GM19043 (cell line): ENCODE results near the gene ZNF138.
"Not testable (repeated sequence)": the region's sequence is repeated elsewhere in the genome, so short reads cannot be mapped to it uniquely, and the experiment has no call there.

Source experiments
- ATAC-seq: cut with Tn5 transposase; IDR thresholded peaks from one replicate; pipeline ENCODE4 v1.9.1; 2021; ENCODE audit warnings: low read depth; ENCODE audit not compliant: unreplicated experiment

ZNF138 gene

DNA sequence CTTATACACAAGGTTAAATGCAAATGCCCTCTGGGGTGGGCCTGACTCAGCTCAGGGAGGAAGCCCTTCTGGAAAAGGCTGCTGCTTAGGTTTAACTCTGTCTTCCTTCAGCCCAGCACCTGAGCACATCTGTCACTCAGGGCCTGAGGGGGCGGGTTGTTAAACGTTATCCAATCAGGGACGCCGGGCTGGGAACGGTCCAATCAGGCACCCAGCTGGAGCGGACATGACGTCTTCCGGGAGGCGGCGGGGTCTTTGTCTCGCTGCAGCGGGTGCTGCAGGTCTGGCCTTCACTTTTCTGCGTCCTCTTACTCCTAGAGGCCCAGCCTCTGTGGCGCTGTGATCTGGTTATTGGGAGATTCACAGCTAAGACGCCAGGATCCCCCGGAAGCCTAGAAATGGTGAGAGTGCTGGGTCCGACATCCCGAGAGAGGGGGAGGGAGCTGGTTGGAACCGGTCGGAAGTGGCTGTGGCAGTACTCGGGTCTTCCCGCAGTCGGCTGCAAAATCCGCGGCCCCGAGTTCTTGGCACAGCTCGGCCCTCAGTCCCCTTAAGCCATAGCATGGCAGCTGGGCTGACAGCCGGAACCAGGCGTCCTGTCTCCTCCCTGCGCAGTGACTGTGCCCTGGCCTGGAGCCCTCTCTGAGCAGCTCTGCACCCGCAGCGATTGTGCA is at the start of gene ZNF138:
Gene ZNF138 (plus strand): TSS at position 258 of the 674 bp plus-strand sequence. CDS start 141 bp downstream, at position 399.
- ATAC-seq: peak; percentile 100

DNA sequence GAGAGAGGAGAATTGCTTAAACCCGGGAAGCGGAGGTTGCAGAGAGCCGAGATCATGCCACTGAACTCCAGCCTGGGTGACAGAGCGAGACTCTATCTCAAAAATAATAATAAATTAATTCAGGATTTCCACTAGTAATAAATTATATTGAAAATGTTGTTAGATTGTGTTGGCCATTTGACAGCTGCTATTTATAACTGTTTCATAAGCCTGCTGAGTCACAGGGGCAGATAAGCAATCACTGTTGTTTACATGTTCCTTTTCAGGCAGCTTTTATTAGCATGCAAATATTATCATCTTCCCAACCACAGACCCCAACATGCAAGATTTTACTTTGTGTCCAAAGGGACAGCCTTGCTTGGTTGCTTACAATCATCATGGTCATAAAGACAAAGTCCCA is 49.5 kb upstream of the ZNF138 start:
- ATAC-seq: no peak

DNA sequence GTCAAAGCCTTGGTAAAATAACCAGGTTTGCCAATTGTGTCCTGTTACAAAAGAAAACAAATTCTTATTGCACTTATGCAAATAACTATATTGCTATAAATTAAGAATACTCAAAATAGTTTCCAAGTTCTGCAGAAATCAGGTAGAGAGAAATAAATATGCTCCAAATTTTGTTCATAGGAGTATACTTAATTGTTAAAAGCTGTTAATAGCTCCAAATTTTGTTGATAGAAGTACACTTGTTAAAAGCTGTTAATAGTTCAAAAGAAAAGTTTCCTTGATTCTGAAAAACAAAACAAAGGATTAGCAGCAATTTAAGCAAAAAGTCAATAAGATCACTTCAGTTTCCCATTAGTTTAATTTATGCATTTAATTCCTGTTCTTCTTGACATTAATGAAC is 46.4 kb upstream of the ZNF138 start:
- no peak for ATAC-seq

DNA sequence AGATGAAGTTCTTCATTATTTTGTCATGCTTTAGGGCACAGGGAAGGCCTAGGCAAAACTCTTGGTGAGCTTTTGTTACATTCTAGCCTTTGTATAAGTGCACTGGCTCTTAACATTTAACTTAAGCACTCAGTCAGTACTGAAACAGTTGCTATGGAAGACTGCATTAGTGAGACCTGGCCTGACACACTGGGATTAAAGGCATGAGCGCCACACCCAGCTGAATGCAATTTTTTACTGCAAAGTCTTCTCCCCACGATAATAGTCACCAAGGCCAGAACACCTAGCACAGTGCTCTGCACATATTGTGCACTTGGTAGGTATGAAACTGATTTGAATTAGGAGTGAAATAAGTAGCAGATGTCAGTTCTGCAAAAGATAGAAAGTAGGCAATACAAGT is 41.2 kb upstream of the ZNF138 start:
- no peak for ATAC-seq

DNA sequence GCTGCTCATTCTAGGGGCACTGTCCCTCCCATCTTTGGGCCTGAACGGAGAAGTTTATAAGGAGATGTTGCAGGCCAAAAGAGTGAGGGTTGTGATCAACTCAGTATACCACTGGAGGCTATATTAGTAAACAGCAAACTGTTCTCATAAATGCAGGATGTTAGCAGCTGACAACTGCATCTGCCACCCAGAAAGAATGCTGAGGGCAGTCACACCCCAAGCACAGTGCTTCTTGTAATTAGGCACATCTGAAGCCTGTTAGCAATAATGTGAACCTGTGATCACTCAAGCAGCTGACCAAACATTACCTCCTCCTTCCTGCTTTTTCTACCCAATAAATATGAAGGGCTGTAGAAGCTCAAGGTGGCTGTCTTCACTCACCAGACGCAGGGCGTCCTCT is 38.4 kb upstream of the ZNF138 start:
- no peak for ATAC-seq

DNA sequence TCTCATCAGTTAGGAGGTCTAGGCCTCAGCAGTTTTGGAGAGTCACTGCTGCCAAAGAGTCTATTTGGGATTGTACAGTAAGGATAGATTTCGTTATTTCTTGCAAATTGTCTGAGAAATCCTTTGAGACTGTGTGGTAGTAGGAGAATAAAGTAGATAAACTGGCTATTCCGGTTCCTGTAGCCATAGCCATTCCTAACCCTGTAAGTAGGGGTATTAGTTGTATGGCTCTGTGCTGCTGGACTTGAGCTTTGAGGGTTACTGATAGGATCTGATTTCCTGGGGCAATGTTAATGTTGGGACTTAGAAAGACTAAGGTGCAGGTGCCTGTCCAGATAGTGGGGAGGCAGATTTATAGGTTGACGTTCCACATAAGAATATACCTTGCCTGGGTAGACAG is 36.1 kb upstream of the ZNF138 start:
- ATAC-seq: no peak

DNA sequence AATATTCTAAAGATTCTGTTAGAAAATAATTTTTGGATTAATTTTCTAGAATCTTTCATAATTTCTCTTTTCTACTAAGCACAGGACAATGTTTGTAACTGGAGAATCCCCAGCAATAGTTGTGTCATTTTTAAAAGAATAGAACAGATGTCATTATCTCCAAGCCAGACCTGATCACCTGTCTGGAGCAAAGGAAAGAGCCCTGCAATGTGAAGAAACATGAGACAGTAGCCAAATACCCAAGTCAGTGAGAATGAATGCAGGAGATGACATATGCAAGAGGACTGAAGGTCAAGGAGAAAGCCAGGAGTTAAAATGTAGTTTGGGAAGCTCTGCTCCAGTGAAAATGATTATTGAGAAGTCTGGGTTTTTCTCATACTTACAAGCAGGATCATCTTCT is 25.4 kb upstream of the ZNF138 start:
- no peak for ATAC-seq

DNA sequence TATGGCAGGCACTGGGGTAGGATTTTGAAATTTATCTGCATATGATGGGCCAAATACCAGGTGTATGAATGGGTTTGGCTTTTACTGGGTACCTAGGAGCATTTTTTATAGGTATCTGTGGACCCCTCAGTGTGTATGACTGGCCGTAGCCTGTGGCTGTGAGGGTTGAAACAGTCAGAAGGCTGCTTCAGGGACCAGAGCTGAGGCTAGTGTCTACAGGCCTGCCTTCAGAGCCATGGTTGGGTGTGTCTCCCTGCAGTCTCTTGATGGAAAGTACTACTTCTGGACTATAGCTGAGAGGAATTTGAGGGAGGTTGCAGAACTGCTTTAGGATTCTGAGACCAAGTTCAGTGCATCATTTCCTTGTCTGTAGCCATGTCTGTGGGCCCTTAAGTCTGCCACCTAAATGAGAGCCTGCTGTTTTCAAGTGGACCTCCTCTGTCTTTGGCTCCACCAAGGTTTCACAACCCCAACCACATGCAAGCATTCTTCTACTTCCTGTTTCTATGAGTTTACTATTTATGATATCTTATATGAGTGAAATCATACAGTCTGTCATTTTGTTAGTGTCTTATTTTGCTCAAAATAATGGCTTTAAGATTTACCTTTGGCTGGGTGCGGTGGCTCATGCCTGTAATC is 19.9 kb upstream of the ZNF138 start:
- no peak for ATAC-seq

DNA sequence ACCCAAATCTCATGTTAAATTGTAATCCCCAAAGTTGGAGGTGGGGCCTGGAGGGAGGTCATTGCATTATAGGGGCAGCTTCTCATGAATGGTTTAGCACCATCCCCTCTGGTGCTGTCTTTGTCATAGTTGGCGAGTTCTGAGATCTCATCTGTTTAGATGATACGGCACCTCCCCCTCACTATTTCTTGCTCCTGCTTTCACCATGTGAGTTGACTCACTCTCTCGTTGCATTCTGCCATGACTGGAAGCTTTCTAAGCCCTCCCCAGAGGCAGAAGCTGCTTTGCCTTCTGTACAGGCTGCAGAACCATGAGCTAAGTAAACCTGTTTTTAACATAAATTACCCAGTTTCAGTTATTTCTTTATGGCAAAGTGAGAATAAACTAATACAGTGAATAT is 18.9 kb upstream of the ZNF138 start:
- ATAC-seq: no peak

DNA sequence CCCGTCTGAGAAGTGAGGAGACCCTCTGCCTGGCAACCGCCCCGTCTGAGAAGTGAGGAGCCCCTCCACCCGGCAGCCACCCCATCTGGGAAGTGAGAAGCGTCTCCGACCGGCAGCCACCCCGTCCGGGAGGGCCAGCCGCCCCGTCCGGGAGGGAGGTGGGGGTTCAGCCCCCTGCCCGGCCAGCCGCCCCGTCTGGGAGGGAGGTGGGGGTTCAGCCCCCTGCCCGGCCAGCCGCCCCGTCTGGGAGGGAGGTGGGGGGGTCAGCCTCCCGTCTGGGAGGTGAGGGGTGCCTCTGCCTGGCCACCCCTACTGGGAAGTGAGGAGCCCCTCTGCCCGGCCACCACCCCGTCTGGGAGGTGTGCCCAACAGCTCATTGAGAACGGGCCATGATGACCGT is 9.4 kb upstream of the ZNF138 start:
- ATAC-seq: not testable (repeated sequence)

DNA sequence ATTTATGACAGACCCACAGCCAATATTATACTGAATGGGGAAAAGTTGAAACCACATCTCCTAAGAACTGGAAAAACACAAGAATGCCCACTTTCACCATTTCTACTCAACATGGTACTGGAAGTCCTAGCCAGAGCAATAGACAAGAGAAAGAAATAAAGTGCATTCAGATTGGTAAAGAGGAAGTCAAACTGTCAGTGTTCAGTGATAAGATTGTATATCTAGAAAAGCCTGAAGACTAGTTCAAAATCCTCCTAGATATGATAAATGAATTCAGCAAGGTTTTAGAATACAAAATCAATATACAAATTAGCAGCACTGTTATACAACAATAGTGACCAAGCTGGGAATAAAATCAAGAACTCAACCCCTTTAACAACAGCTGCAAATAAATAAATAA is 6.9 kb upstream of the ZNF138 start:
- no peak for ATAC-seq

DNA sequence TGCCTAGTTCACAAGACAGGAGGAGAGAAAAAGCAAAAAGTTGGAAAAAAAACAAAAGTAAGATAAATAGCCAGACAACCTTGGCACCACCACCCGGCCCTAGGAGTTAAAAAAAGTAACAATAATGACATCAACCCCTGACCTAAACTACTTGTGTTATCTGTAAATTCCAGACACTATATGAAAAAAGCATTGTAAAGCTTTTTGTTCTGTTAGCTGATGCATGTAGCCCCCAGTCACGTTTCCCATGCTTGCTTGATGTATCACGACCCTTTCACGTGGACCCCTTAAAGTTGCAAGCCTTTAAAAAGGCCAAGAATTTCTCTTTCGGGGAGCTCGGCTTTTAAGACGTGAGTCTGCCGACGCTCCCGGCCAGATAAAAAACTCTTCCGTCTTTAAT is 5.0 kb upstream of the ZNF138 start:
- ATAC-seq: not testable (repeated sequence)

DNA sequence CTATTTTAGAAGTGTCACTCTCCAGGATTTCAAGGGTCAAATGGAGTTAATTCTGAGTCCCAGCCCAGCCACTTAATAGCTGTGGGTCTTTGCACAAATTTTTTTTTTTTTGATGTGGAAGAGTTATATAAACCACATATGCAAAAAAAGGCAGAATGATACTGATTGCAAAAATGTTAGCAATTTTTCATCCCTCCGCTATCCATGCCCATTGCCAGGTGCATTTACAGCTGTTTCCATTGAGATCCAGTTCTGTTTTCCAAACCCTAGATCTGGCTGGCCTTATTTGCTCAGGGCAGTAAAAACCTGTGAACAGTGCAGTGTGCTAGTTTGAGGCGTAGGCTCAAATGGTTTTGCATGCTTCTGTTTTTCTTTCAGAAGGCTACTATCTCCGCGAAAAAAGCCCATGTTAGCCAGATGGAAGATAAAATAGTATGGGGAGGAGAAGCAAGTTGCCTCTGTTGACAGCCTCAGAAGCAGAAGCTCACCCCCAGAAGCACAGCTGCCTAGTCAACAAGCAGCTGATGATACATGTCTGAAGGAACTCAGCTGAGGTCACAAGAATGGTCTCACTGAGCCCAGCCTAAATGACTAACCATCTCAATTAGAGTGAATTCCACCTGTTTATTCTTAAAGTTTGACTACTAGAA is 997 bp upstream of the ZNF138 start:
- ATAC-seq: no peak

DNA sequence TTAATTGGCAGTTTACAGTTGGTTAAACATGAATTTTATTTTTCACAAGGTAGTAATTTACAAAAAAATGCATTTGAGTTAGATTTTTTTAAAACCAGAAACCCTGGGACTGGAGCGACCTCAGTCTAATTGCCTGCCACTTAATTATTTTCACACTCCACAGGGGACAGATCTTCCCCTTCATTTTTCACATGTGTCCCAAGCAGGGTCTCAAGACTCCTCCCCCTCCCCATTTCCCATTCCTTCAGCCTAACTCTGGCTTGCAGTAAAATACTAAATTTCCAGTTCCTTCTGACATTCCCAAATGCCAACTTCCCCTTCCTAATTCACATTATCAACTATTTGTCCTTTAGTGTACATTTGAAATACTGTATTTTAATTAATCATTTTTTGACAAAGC is 948 bp downstream of the ZNF138 start:
- ATAC-seq: no peak

DNA sequence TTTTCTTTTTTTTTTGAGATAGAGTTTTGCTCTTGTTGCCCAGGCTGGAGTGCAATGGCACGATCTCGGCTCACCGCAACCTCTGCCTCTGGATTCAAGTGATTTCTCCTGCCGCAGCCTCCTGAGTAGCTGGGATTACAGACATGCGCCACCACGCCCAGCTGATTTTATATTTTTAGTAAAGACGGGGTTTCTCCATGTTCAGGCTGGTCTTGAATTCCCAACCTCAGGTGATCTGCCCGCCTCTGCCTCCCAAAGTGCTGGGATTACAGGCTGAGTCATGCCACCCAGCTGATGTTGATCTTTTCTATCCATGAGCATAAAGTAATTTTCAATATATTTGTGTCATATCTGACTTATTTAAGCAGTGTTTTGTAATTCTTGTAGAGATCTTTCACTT is 4.9 kb downstream of the ZNF138 start:
- not testable (repeated sequence) for ATAC-seq

DNA sequence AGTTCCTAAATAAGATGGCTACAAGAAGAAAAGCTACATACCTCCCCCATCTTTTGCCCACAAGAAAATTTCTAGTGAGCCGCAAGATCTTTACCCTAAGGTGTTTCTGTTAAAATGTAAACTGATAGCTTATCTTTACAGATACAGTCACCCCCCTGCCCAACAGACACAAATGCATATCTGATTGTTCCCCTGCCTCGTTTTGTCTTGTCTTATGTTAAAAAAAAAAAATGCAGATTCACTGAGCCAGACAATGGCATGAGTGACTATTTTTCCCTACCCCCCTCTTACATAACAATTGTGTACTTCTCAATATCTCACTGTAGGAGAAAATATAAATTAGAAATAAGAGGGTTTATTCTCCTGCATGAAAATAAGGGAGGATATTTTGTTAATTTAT is 8.5 kb downstream of the ZNF138 start:
- no peak for ATAC-seq

DNA sequence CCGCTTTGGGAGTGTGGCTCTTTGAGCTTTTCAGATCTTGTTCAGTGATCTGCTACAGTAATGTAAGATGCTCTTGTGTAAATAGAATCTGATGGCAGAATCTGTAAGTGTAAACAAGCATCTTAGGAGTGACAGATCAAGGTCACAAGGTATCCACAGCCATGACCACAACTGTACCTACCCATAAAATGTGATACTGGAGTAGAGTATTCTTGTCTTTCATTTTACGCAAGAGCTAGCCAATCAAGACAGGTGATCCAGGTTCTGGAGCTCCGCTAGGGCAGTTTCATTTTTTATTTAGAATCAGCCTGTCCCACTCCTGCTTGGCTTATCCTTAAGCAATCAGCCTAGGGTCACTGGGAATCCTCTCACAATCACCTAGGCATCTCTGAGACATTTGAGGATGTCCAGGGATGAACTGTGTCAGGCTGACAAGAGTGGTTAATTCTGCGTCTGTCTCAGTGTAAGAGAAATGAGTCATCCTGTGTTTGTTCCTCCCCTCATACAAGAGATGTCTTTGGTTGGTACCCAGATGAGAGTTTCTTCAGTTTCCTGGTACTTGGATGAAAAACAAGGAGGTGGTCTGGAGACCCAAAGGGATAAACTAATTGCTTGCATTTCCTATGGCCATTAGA is 13.6 kb downstream of the ZNF138 start:
- ATAC-seq: no peak

DNA sequence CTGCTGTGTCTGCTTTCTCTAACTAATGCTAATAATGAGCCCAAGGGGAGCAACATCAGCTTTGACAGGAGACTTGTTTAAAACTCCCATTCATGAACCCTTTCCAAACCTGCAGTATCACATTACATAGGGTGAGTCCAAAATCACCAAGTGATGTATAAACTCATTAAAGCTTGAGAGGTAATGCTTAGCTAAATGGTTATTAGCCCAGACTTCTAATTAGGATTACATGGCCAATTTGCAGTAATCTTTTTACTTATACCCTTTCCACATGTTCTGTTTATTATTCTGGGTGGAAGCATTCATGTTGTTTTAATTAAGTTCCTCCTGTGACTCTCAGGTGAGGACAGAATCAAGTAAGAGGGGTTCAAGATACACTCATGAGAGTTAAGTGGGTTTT is 17.5 kb downstream of the ZNF138 start:
- no peak for ATAC-seq

DNA sequence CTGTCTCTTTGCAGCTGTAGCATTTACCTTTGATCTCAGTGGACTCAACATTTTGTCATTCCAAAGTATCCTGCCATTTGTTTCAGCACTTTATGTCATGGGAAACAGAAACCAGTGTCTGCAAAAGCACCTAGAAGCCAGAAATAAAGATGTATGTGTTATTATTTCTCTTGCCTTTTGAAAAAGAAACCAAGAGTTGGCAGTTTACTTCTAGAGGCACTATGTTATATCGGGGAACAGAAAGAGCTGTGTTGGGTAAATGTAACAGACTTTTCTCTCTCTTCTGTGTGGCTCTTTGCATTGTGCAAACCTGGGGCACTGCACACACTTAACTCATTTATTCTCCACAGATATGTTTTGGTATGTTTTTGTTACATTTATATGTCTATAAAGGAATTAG is 36.7 kb downstream of the ZNF138 start:
- no peak for ATAC-seq

DNA sequence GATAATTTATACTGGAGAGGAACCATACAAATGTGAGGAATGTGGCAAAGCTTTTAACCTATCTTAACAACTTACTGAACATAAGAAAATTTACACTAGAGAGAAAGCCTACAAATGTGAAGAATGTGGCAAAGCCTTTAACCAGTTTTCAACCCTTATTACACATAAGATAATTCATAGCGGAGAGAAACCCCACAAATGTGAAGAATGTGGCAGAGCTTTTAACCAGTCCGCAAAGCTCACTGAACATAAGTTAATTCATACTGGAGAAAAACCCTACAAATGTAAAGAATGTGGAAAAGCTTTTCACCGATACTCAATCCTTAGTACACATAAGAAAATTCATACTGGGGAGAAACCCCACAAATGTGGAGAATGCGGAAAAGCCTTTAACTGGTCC is 37.9 kb downstream of the ZNF138 start:
- ATAC-seq: no peak

DNA sequence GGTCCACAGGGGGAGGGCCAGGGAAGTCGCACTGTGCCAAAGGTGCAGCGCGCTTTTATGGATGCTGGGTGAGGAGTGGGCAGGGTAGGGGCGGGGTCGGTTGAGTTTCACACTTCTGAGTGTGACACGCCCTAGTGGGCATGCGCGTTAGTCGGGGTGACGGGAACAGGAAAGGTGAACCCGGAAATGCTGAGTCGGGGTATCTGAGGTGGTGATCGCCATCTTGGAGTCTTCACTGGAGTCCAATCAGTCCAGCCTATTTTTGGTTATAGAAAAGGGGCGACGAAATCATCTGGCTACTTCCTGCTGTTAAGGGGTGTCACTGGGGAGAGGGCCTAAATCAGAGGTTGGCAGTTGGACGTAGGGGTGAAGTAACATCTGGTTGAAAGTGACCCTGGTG is 40.8 kb downstream of the ZNF138 start:
- no peak for ATAC-seq

DNA sequence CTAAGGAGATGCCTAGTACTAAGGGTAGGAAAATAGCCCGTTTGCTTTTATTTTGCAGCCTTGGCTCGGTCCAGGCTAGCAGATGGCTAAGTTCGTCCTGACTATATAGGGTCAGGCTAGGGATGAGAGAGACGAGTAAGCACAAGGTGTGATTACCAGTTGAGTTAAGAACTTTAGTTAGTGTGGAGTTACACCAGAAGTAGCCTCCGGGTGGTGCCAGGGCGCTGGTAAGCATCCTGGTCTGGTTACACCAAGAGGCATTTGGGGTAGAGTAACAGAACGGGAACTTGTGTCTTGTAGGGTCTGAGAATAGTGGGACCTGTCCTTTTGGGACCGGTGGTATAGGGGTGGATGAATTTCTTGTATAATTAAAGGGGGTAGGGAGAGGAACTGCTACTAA is 41.6 kb downstream of the ZNF138 start:
- ATAC-seq: not testable (repeated sequence)
